ENCODE results near the gene COPS2. TPM values are rescaled to one million over a fixed set of nuclear protein-coding genes. Genes with fewer than 3 reads are reported as not detected.

COPS2 gene
- total RNA-seq, 1 experiment from 2014 or later = 83.8 TPM

DNA sequence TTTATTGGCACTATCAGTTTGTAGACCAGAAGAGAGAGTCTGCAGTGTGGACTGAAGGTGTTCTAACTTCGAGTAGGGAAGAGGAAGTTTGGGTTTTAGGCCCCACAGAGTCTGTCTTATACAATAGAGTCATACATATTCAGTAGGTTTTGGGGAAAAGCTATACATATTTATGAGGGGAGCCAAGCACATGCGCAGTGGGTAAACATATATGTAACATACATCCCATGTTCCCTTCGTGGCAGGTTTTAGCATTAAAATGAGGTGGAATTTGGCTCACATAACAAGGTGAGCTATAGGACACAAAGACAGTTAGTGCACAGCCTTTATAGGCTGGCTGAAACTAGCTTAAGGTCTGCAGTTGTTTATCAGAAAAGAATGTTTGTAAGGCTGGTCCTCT, 19.5 kb upstream of the COPS2 start:
- TF ChIP-seq, protein P1, sequence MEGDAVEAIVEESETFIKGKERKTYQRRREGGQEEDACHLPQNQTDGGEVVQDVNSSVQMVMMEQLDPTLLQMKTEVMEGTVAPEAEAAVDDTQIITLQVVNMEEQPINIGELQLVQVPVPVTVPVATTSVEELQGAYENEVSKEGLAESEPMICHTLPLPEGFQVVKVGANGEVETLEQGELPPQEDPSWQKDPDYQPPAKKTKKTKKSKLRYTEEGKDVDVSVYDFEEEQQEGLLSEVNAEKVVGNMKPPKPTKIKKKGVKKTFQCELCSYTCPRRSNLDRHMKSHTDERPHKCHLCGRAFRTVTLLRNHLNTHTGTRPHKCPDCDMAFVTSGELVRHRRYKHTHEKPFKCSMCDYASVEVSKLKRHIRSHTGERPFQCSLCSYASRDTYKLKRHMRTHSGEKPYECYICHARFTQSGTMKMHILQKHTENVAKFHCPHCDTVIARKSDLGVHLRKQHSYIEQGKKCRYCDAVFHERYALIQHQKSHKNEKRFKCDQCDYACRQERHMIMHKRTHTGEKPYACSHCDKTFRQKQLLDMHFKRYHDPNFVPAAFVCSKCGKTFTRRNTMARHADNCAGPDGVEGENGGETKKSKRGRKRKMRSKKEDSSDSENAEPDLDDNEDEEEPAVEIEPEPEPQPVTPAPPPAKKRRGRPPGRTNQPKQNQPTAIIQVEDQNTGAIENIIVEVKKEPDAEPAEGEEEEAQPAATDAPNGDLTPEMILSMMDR (IDR thresholded peaks at IDR 0.05; ENCODE audit: insufficient read depth in 1 of 2, low read depth in 1 of 2, low read length in 1 of 2, severe bottlenecking in 1 of 2, unreplicated experiment in 1 of 2) = no peak
- Mint-ChIP-seq H3K27me3 (ENCODE audit: insufficient read depth, unreplicated experiment) (no peaks in the 10 kb centered on the region), H3K9me3 (ENCODE audit: unreplicated experiment) (no peaks in the 10 kb centered on the region), H3K4me3 (ENCODE audit: unreplicated experiment) (no peak overlapping the region), H3K36me3 (ENCODE audit: insufficient read depth, unreplicated experiment) (peaks cover 9% of the 10 kb centered on the region), H3K27ac (ENCODE audit: unreplicated experiment) (peak overlapping the region; percentile 60), H3K4me1 (ENCODE audit: low read depth, unreplicated experiment) (peaks cover 22% of the 10 kb centered on the region)
- no peaks in the 10 kb centered on the region for H3K27me3 ChIP-seq (replicated peaks; ENCODE audit: control insufficient read depth, insufficient read depth, low read length)
- H3K4me3 ChIP-seq (ENCODE audit: low read depth, low read length) = no peak overlapping the region
- peaks cover 12% of the 10 kb centered on the region; the same call in 1 of the 2 replicates for H3K4me1 ChIP-seq
- POLR2A ChIA-PET = interaction anchor here (0.6 kb wide), 1 partner anchor 151 kb away, joined by 3 read pairs; no protein-coding TSS in a partner anchor
- CTCF ChIA-PET = no interaction called here
- no TSS peak for BruUV-seq (replicated peaks)
- intact Hi-C loops (cut with micrococcal nuclease; ENCODE audit: unreplicated experiment) = loop anchor here (10.0 kb wide), 1 partner anchor 450 kb away; the partner anchor contains the start of genes DTWD1 and FAM227B
- H3K36me3 ChIP-seq (ENCODE audit: control insufficient read depth, insufficient read depth, low read length) = no peaks in the 10 kb centered on the region
- DNase-seq = no peak
- no peaks in the 10 kb centered on the region for H3K9me3 ChIP-seq

DNA sequence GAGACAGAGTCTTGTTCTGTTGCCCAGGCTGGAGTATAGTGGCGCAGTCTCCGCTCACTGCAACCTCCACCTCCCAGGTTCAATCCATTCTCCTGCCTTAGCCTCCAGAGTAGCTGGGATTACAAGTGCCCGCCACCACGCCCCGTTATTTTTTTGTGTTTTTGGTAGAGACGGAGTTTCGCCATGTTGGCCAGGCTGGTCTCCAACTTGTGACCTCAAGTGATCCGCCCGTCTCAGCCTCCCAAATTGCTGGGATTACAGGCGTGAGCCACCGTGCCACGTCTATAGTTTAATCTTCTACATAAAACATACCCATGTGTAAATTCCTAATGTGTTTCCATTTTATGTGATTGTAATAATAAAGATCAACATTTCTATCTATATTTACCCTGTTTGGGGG, 16.4 kb upstream of the COPS2 start:
- Histone ChIP-seq H3K27me3 (replicated peaks; ENCODE audit: control insufficient read depth, insufficient read depth, low read length) (no peaks in the 10 kb centered on the region), H3K4me1 (peaks cover 17% of the 10 kb centered on the region), H3K4me3 (ENCODE audit: low read depth, low read length) (no peak overlapping the region), H3K36me3 (ENCODE audit: control insufficient read depth, insufficient read depth, low read length) (no peaks in the 10 kb centered on the region), H3K9me3 (no peaks in the 10 kb centered on the region)
- Mint-ChIP-seq H3K27me3 (ENCODE audit: insufficient read depth, unreplicated experiment) (no peaks in the 10 kb centered on the region), H3K4me3 (ENCODE audit: unreplicated experiment) (peak overlapping the region; percentile 90), H3K36me3 (ENCODE audit: insufficient read depth, unreplicated experiment) (peaks cover 11% of the 10 kb centered on the region), H3K27ac (ENCODE audit: unreplicated experiment) (peak overlapping the region; percentile 97), H3K9me3 (ENCODE audit: unreplicated experiment) (no peaks in the 10 kb centered on the region), H3K4me1 (ENCODE audit: low read depth, unreplicated experiment) (peaks cover 22% of the 10 kb centered on the region)
- ChIA-PET CTCF (no interaction called here), POLR2A (no interaction called here)
- intact Hi-C loops (cut with micrococcal nuclease; ENCODE audit: unreplicated experiment) = loop anchor here (10.0 kb wide), 1 partner anchor 453 kb away; the partner anchor contains the start of genes DTWD1 and FAM227B
- DNase-seq = no peak
- TF ChIP-seq, protein P1 (IDR thresholded peaks at IDR 0.05; ENCODE audit: insufficient read depth in 1 of 2, low read depth in 1 of 2, low read length in 1 of 2, severe bottlenecking in 1 of 2, unreplicated experiment in 1 of 2) = no peak
- BruUV-seq (replicated peaks) = no TSS peak

GRCh38 chr15:49169880-49170597, 14.6 kb upstream of the COPS2 start, which contains the start of gene GALK2:
TSS of gene GALK2 (plus strand) at chr15:49170247. CDS start at chr15:49170323, 76 bp downstream.
- intact Hi-C loops (cut with micrococcal nuclease; ENCODE audit: unreplicated experiment) = loop anchor here (1.0 to 10.0 kb wide), 2 partner anchors 15 to 455 kb away; partner anchors contain the start of genes COPS2, DTWD1 and FAM227B
- H3K27ac Mint-ChIP-seq (ENCODE audit: unreplicated experiment) = peak within 1 kb of the TSS; percentile 97
- peaks cover 12% of the 10 kb centered on the region for H3K4me1 Mint-ChIP-seq (ENCODE audit: low read depth, unreplicated experiment)
- peak within 1 kb of the TSS; percentile 90 for H3K4me3 Mint-ChIP-seq (ENCODE audit: unreplicated experiment)
- POLR2A ChIA-PET = interaction anchor here (0.5 to 1.2 kb wide), 5 partner anchors 8 to 364 kb away, joined by 3 to 39 read pairs (median 4); partner anchors contain the start of gene COPS2
- DNase-seq = peak; percentile 95 to 97
- no peaks in the 10 kb centered on the region for H3K27me3 Mint-ChIP-seq (ENCODE audit: insufficient read depth, unreplicated experiment)
- CTCF ChIA-PET = interaction anchor here (0.9 to 1.3 kb wide), 4 partner anchors 15 to 194 kb away, joined by 4 to 7 read pairs (median 6); partner anchors contain the start of gene COPS2
- BruUV-seq (replicated peaks) = no TSS peak
- H3K4me3 ChIP-seq (ENCODE audit: low read depth, low read length) = peak within 1 kb of the TSS; percentile 61
- H3K9me3 Mint-ChIP-seq (ENCODE audit: unreplicated experiment) = no peaks in the 10 kb centered on the region
- H3K36me3 Mint-ChIP-seq (ENCODE audit: insufficient read depth, unreplicated experiment) = peaks cover 11% of the 10 kb centered on the region
- no peaks in the 10 kb centered on the region for H3K9me3 ChIP-seq
- no peaks in the 10 kb centered on the region for H3K36me3 ChIP-seq (ENCODE audit: control insufficient read depth, insufficient read depth, low read length)
- peaks cover 6% of the 10 kb centered on the region for H3K4me1 ChIP-seq
- no peaks in the 10 kb centered on the region for H3K27me3 ChIP-seq (replicated peaks; ENCODE audit: control insufficient read depth, insufficient read depth, low read length)
- TF ChIP-seq, protein P1 (IDR thresholded peaks at IDR 0.05; ENCODE audit: insufficient read depth in 1 of 2, low read depth in 1 of 2, low read length in 1 of 2, severe bottlenecking in 1 of 2, unreplicated experiment in 1 of 2) = no peak

All from Caco-2 (cell line).